Left ventricle myocardium inferior (tissue), 1 donor: ENCODE results near the gene CRIP2. TPM values are rescaled to one million over a fixed set of nuclear protein-coding genes. Genes with fewer than 3 reads are reported as not detected.

Source experiments
- DNase-seq: peaks from one replicate; pipeline ENCODE4 v3.0.0-alpha.2; 2020
- H3K27ac ChIP-seq: fragments of 200-600 bp; replicated peaks from 2 replicates; pipeline ENCODE4 v1.8.0; 2021
- H3K27me3 ChIP-seq: fragments of 200-600 bp; 2 replicates; pipeline ENCODE4 v1.8.0; 2021; ENCODE audit warnings: low read depth
- H3K36me3 ChIP-seq: fragments of 200-600 bp; 2 replicates; pipeline ENCODE4 v1.8.0; 2021
- H3K4me1 ChIP-seq: fragments of 200-600 bp; 2 replicates; pipeline ENCODE4 v1.8.0; 2021
- H3K4me3 ChIP-seq: fragments of 200-600 bp; 2 replicates; pipeline ENCODE4 v1.8.0; 2021; ENCODE audit warnings: mild to moderate bottlenecking, moderate library complexity
- H3K9me3 ChIP-seq: fragments of 200-600 bp; replicated peaks from 2 replicates; pipeline ENCODE4 v1.8.0; 2021
- intact Hi-C: fragments of 100-400 bp; cut with micrococcal nuclease; formaldehyde crosslinking; loops from one replicate; pipeline ENCODE4 v1.11.0; 2022
- total RNA-seq: library from RNA; stranded (reverse); fragmentation: NEBNext Ultra II Directional; extraction: Animal tissue kit (Norgen Biotek cat#: 25700); gene quantifications from one replicate; pipeline ENCODE4 v1.2.1, GENCODE V29; 2021
- TF ChIP-seq, protein P1 (sequence below): fragments of 200-600 bp; IDR thresholded peaks from 2 replicates; pipeline ENCODE4 v1.8.0; 2021; ENCODE audit warnings: antibody characterized with exemption, mild to moderate bottlenecking, borderline replicate concordance
- donor health status: DM: no; HTN: yes; CAD: no; lungs with severe emphysema.

Gene CRIP2
- total RNA-seq, 1 donor from 2014 or later: 1,068 TPM

DNA sequence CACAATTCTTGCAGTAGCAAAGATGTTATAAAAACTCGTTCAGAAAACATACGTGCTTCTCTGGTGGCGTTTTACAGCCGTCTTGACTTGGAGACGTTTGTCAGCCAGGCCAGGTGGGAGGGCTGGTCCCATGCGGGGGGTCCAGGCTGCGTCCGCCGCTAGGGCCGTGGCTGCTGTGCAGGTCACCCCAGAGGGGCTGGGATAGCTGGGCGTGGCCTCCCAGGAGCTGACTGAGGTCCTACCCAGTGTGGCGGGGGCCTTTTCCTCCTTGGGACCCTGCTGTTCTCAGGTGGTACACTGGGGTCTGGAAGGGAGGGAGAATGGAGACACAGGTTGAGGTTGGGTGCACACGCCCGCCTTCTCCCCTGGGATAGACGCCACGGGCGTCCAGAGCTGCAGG is 29.8 kb upstream of the CRIP2 start:
- no peak overlapping the region for H3K4me3 ChIP-seq
- peaks cover 31% of the 10 kb centered on the region for H3K4me1 ChIP-seq
- H3K27ac ChIP-seq: no peak overlapping the region
- intact Hi-C loops: no loop called here
- H3K9me3 ChIP-seq: no peaks in the 10 kb centered on the region
- TF ChIP-seq, protein P1, sequence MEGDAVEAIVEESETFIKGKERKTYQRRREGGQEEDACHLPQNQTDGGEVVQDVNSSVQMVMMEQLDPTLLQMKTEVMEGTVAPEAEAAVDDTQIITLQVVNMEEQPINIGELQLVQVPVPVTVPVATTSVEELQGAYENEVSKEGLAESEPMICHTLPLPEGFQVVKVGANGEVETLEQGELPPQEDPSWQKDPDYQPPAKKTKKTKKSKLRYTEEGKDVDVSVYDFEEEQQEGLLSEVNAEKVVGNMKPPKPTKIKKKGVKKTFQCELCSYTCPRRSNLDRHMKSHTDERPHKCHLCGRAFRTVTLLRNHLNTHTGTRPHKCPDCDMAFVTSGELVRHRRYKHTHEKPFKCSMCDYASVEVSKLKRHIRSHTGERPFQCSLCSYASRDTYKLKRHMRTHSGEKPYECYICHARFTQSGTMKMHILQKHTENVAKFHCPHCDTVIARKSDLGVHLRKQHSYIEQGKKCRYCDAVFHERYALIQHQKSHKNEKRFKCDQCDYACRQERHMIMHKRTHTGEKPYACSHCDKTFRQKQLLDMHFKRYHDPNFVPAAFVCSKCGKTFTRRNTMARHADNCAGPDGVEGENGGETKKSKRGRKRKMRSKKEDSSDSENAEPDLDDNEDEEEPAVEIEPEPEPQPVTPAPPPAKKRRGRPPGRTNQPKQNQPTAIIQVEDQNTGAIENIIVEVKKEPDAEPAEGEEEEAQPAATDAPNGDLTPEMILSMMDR: no peak
- DNase-seq: no peak
- H3K36me3 ChIP-seq: peaks cover 18% of the 10 kb centered on the region
- H3K27me3 ChIP-seq: no peaks in the 10 kb centered on the region

- intact Hi-C loops: no loop called here
These were observed 29.3 kb upstream of the CRIP2 start for GRCh38 chr14:105445290-105445689.

DNA sequence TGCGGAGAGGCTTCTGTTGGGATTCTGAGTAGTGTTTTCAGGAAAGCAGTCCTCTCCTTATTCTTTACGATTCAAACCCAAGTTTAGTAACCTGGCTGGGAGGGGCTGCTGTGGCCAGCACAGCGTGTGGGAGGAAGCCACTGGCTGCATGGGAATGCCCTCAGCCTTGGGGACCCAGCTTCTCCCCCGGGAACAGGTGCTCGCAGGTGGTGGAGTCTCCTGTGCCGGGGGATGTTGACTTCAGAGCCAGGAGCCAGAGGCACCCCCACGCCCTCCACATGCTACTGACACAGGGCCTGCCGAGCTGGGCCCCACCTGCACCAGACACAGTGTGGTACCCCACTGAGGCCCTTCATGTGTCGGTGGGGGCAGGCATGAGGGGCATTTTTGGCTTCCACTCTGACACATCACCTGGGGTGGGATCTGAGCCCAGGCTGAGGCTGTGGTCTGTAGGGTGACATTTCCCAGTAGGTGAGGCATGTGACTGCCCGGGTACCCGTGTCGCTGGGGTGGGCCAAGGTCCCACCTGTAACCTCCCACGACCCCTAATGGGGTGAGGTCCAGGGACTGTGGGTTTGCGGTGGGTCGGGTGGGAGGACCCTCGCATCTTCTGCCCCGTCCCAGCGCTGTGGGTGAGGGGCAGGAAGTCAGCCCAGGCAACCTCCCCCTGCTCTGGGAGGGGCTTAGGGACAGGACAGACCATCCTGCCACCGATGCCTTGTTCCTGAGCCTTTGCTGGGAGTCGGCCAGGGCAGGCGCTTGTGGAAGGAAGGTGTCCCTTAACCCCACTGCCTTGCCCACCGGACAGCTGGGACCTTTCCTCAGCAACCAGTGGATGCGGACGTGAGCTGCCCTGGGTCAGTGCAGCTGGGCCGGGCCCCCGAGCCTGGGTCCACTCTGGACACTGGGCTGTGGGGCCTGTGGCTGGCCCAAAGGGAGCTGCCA is 28.4 kb upstream of the CRIP2 start:
- Histone ChIP-seq H3K9me3 (no peaks in the 10 kb centered on the region), H3K4me3 (no peak overlapping the region), H3K27ac (no peak overlapping the region), H3K27me3 (no peaks in the 10 kb centered on the region), H3K4me1 (peaks cover 30% of the 10 kb centered on the region), H3K36me3 (peaks cover 27% of the 10 kb centered on the region)
- TF ChIP-seq, protein P1: no peak
- no peak for DNase-seq
- intact Hi-C loops: no loop called here

More at GRCh38 chr14:105445290-105445689, 29.3 kb upstream of the CRIP2 start:
- Histone ChIP-seq H3K27me3 (no peaks in the 10 kb centered on the region), H3K4me3 (no peak overlapping the region), H3K4me1 (peaks cover 35% of the 10 kb centered on the region), H3K36me3 (peaks cover 19% of the 10 kb centered on the region), H3K27ac (no peak overlapping the region), H3K9me3 (no peaks in the 10 kb centered on the region)
- TF ChIP-seq, protein P1: no peak
- no peak for DNase-seq

DNA sequence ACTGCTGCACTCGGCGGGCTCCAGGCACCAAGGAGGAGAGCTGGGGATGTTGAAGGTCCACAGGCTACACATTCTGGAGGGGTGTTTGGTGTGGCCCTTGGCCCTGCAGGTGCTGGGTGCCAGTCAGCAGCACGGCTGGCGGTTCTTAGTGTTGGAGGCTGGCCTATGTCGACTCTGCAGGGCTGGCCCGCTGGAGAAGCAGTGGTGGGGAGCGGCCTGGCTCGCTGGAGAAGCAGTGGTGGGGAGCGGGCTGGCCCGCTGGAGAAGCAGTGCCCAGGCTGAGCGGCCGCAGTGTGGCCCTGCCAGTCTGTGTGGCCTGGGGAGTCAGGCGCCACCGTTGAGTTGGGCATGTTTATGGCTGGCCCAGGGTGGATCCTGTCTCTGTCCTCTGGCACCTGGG is 27.6 kb upstream of the CRIP2 start:
- intact Hi-C loops: no loop called here
- TF ChIP-seq, protein P1: no peak

GRCh38 chr14:105447651-105448640 is 26.7 kb upstream of the CRIP2 start:
- no peaks in the 10 kb centered on the region for H3K9me3 ChIP-seq
- H3K27ac ChIP-seq: peak overlapping the region; percentile 56
- peak overlapping the region; percentile 43 for H3K4me3 ChIP-seq
- no peak for DNase-seq
- TF ChIP-seq, protein P1: no peak
- peaks cover 34% of the 10 kb centered on the region for H3K4me1 ChIP-seq
- intact Hi-C loops: no loop called here
- H3K27me3 ChIP-seq: no peaks in the 10 kb centered on the region
- peaks cover 32% of the 10 kb centered on the region for H3K36me3 ChIP-seq

More for the DNA sequence above, 27.6 kb upstream of the CRIP2 start:
- peaks cover 30% of the 10 kb centered on the region for H3K4me1 ChIP-seq
- H3K36me3 ChIP-seq: peaks cover 31% of the 10 kb centered on the region
- no peaks in the 10 kb centered on the region for H3K9me3 ChIP-seq
- DNase-seq: no peak
- H3K27ac ChIP-seq: no peak overlapping the region
- H3K27me3 ChIP-seq: no peaks in the 10 kb centered on the region
- H3K4me3 ChIP-seq: no peak overlapping the region
